ENCODE measurements around the gene LARGE1.

LARGE1 gene

DNA sequence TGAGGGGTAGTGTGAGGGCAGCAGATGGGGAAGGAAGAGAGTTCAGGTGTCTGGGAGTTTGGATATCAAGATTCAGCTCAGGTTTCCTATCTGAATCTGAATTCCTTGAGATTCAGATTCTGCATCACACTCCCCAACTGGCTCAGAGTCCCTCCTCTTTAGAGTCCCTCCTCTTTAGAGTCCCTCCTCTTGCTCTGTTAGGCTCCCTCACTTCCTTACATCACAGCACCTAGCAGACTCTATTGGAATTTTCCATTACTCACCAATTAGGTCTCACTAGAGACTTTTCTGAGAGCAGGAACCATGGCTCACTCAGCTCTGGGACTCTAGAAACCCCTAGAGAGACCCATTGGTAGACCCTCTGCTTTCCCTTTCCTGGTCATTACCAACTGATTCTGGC, 558.7 kb downstream of the LARGE1 start:
- DNase-seq: no peak
- Histone ChIP-seq H3K9me3 (ENCODE audit: control extremely low read depth in 1 of 5, control insufficient read depth in 4 of 5, insufficient read depth in 2 of 5, low read depth in 1 of 5, low read length in 4 of 5) (no peaks in the 10 kb centered on the region), H3K4me1 (ENCODE audit: control extremely low read depth in 1 of 4, control insufficient read depth in 4 of 4, insufficient read depth in 4 of 4, low read length in 3 of 4) (no peaks in the 10 kb centered on the region), H3K36me3 (ENCODE audit: control insufficient read depth in 4 of 4, insufficient read depth in 4 of 4, low read length in 3 of 4) (no peaks in the 10 kb centered on the region), H3K27ac (ENCODE audit: insufficient read depth in 1 of 2, low read depth in 1 of 2, low read length in 2 of 2, poor library complexity in 1 of 2, severe bottlenecking in 2 of 2) (no peak overlapping the region), H3K27me3 (replicated peaks in 2 of 5; ENCODE audit: control insufficient read depth in 4 of 5, insufficient read depth in 5 of 5, low read length in 4 of 5) (no peaks in the 10 kb centered on the region), H3K4me3 (ENCODE audit: control insufficient read depth in 1 of 7, extremely low read depth in 1 of 7, insufficient read depth in 4 of 7, low read depth in 2 of 7, low read length in 6 of 7) (no peak overlapping the region)
- CTCF ChIA-PET: no interaction called here
- POLR2A ChIA-PET: no interaction called here

- ChIA-PET POLR2A (no interaction called here), CTCF (no interaction called here)
- no peaks in the 10 kb centered on the region for H3K4me1 ChIP-seq (ENCODE audit: control extremely low read depth in 1 of 4, control insufficient read depth in 4 of 4, insufficient read depth in 4 of 4, low read length in 3 of 4)
- no peaks in the 10 kb centered on the region for H3K27me3 ChIP-seq (replicated peaks in 2 of 5; ENCODE audit: control insufficient read depth in 4 of 5, insufficient read depth in 5 of 5, low read length in 4 of 5)
- 95% methylated on average over 3 of the region's 4 CpGs for WGBS (ENCODE audit: insufficient coverage)
- no peaks in the 10 kb centered on the region for H3K9me3 ChIP-seq (ENCODE audit: control extremely low read depth in 1 of 5, control insufficient read depth in 4 of 5, insufficient read depth in 2 of 5, low read depth in 1 of 5, low read length in 4 of 5)
- H3K4me3 ChIP-seq (ENCODE audit: control insufficient read depth in 1 of 7, extremely low read depth in 1 of 7, insufficient read depth in 4 of 7, low read depth in 2 of 7, low read length in 6 of 7): no peak overlapping the region
- H3K36me3 ChIP-seq (ENCODE audit: control insufficient read depth in 4 of 4, insufficient read depth in 4 of 4, low read length in 3 of 4): no peaks in the 10 kb centered on the region
- no peak for DNase-seq
- no peak overlapping the region for H3K27ac ChIP-seq (ENCODE audit: insufficient read depth in 1 of 2, low read depth in 1 of 2, low read length in 2 of 2, poor library complexity in 1 of 2, severe bottlenecking in 2 of 2)
These were observed 562.3 kb downstream of the LARGE1 start for GRCh38 chr22:33357981-33358399.

DNA sequence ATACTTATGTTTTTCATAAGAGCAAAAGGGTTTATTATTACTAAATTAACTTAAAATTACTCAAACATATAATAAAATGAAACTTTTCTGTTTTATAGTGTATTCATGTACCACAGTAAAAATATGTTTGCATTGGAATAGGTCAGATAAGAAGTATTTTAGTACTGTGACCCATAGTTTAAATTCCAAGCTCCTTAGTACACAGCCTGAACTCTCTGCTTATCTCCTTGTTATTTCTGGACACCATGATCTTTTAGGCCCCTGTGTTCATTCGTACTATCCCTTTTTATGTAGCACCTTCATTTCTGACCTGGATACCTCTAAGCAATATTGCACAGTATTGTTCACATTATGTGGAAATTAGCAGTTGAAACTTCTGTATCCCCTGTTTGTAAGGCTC, 565.3 kb downstream of the LARGE1 start:
- POLR2A ChIA-PET: no interaction called here
- Histone ChIP-seq H3K9me3 (ENCODE audit: control extremely low read depth in 1 of 5, control insufficient read depth in 4 of 5, insufficient read depth in 2 of 5, low read depth in 1 of 5, low read length in 4 of 5) (peaks cover 0 to 6% (median 0%) of the 10 kb centered on the region in 5 experiments), H3K27me3 (replicated peaks in 2 of 5; ENCODE audit: control insufficient read depth in 4 of 5, insufficient read depth in 5 of 5, low read length in 4 of 5) (no peaks in the 10 kb centered on the region), H3K4me1 (ENCODE audit: control extremely low read depth in 1 of 4, control insufficient read depth in 4 of 4, insufficient read depth in 4 of 4, low read length in 3 of 4) (no peaks in the 10 kb centered on the region), H3K4me3 (ENCODE audit: control insufficient read depth in 1 of 7, extremely low read depth in 1 of 7, insufficient read depth in 4 of 7, low read depth in 2 of 7, low read length in 6 of 7) (no peak overlapping the region), H3K27ac (ENCODE audit: insufficient read depth in 1 of 2, low read depth in 1 of 2, low read length in 2 of 2, poor library complexity in 1 of 2, severe bottlenecking in 2 of 2) (no peak overlapping the region), H3K36me3 (ENCODE audit: control insufficient read depth in 4 of 4, insufficient read depth in 4 of 4, low read length in 3 of 4) (no peaks in the 10 kb centered on the region)
- no peak for DNase-seq
- CTCF ChIA-PET: no interaction called here
- WGBS (ENCODE audit: insufficient coverage): 100% methylated on average over 1 of the region's 1 CpG

GRCh38 chr22:33353502-33353901, 566.8 kb downstream of the LARGE1 start:
- WGBS (ENCODE audit: insufficient coverage): 100% methylated on average over 4 of the region's 4 CpGs
- Histone ChIP-seq H3K27me3 (replicated peaks in 2 of 5; ENCODE audit: control insufficient read depth in 4 of 5, insufficient read depth in 5 of 5, low read length in 4 of 5) (no peaks in the 10 kb centered on the region), H3K4me1 (ENCODE audit: control extremely low read depth in 1 of 4, control insufficient read depth in 4 of 4, insufficient read depth in 4 of 4, low read length in 3 of 4) (no peaks in the 10 kb centered on the region), H3K27ac (ENCODE audit: insufficient read depth in 1 of 2, low read depth in 1 of 2, low read length in 2 of 2, poor library complexity in 1 of 2, severe bottlenecking in 2 of 2) (no peak overlapping the region), H3K36me3 (ENCODE audit: control insufficient read depth in 4 of 4, insufficient read depth in 4 of 4, low read length in 3 of 4) (no peaks in the 10 kb centered on the region), H3K4me3 (ENCODE audit: control insufficient read depth in 1 of 7, extremely low read depth in 1 of 7, insufficient read depth in 4 of 7, low read depth in 2 of 7, low read length in 6 of 7) (no peak overlapping the region), H3K9me3 (ENCODE audit: control extremely low read depth in 1 of 5, control insufficient read depth in 4 of 5, insufficient read depth in 2 of 5, low read depth in 1 of 5, low read length in 4 of 5) (peaks cover 0 to 10% (median 0%) of the 10 kb centered on the region in 5 experiments)
- CTCF ChIA-PET: no interaction called here
- DNase-seq: no peak
- POLR2A ChIA-PET: no interaction called here

DNA sequence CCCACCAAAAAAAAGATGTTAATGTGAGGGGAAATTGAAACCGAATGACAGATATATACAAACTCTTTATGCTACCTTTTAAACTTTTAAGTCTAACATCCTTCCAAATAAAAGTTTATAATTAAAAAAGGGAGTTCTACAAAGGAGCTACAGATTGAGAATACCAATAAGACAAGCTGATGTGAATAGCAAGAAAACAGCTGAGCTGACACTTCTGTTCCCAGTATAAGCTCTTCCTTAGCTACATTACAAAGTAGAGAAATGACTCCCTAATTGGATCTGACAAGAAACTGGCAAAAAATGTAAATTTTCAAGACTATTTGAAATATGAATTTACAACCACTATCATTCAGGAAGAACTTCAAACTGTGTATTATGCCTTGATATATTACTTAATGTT, 567.5 kb downstream of the LARGE1 start:
- no peaks in the 10 kb centered on the region for H3K27me3 ChIP-seq (replicated peaks in 2 of 5; ENCODE audit: control insufficient read depth in 4 of 5, insufficient read depth in 5 of 5, low read length in 4 of 5)
- no peak overlapping the region for H3K4me3 ChIP-seq (ENCODE audit: control insufficient read depth in 1 of 7, extremely low read depth in 1 of 7, insufficient read depth in 4 of 7, low read depth in 2 of 7, low read length in 6 of 7)
- H3K36me3 ChIP-seq (ENCODE audit: control insufficient read depth in 4 of 4, insufficient read depth in 4 of 4, low read length in 3 of 4): no peaks in the 10 kb centered on the region
- peaks cover 0 to 10% (median 0%) of the 10 kb centered on the region in 5 experiments for H3K9me3 ChIP-seq (ENCODE audit: control extremely low read depth in 1 of 5, control insufficient read depth in 4 of 5, insufficient read depth in 2 of 5, low read depth in 1 of 5, low read length in 4 of 5)
- no peak for DNase-seq
- POLR2A ChIA-PET: no interaction called here
- CTCF ChIA-PET: no interaction called here
- WGBS (ENCODE audit: insufficient coverage): no CpG with 5 or more reads among the region's 1 CpG
- H3K4me1 ChIP-seq (ENCODE audit: control extremely low read depth in 1 of 4, control insufficient read depth in 4 of 4, insufficient read depth in 4 of 4, low read length in 3 of 4): no peaks in the 10 kb centered on the region
- H3K27ac ChIP-seq (ENCODE audit: insufficient read depth in 1 of 2, low read depth in 1 of 2, low read length in 2 of 2, poor library complexity in 1 of 2, severe bottlenecking in 2 of 2): no peak overlapping the region

DNA sequence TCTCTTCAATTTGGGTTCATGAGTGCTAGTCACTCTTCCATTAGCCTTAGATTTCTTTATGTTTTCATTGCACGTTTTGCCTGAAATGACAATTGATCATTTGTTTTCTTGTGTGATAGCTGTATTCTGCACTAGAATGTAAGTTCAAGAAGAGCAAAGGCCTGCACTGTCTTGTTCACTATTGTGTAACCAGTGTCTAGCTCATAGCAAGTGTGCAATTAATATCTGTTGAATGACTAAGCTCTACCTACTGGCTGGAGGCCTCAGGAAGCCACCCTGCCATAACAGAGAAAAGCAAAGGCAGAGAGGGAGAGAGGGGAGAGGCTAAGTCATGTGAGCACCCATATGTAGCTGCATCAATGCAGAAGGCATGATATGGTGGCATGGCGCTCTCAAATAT, 569.3 kb downstream of the LARGE1 start:
- WGBS (ENCODE audit: insufficient coverage): 100% methylated on average over 1 of the region's 2 CpGs
- Histone ChIP-seq H3K36me3 (ENCODE audit: control insufficient read depth in 4 of 4, insufficient read depth in 4 of 4, low read length in 3 of 4) (no peaks in the 10 kb centered on the region), H3K9me3 (ENCODE audit: control extremely low read depth in 1 of 5, control insufficient read depth in 4 of 5, insufficient read depth in 2 of 5, low read depth in 1 of 5, low read length in 4 of 5) (peaks cover 0 to 10% (median 0%) of the 10 kb centered on the region in 5 experiments), H3K4me1 (ENCODE audit: control extremely low read depth in 1 of 4, control insufficient read depth in 4 of 4, insufficient read depth in 4 of 4, low read length in 3 of 4) (no peaks in the 10 kb centered on the region), H3K27ac (ENCODE audit: insufficient read depth in 1 of 2, low read depth in 1 of 2, low read length in 2 of 2, poor library complexity in 1 of 2, severe bottlenecking in 2 of 2) (no peak overlapping the region), H3K27me3 (replicated peaks in 2 of 5; ENCODE audit: control insufficient read depth in 4 of 5, insufficient read depth in 5 of 5, low read length in 4 of 5) (no peaks in the 10 kb centered on the region), H3K4me3 (ENCODE audit: control insufficient read depth in 1 of 7, extremely low read depth in 1 of 7, insufficient read depth in 4 of 7, low read depth in 2 of 7, low read length in 6 of 7) (no peak overlapping the region)
- POLR2A ChIA-PET: no interaction called here
- no peak for DNase-seq
- CTCF ChIA-PET: no interaction called here

- H3K9me3 ChIP-seq (ENCODE audit: control extremely low read depth in 1 of 5, control insufficient read depth in 4 of 5, insufficient read depth in 2 of 5, low read depth in 1 of 5, low read length in 4 of 5): peaks cover 0 to 10% (median 0%) of the 10 kb centered on the region in 5 experiments
- POLR2A ChIA-PET: no interaction called here
- no peak overlapping the region for H3K4me3 ChIP-seq (ENCODE audit: control insufficient read depth in 1 of 7, extremely low read depth in 1 of 7, insufficient read depth in 4 of 7, low read depth in 2 of 7, low read length in 6 of 7)
- 92% methylated on average over 6 of the region's 8 CpGs for WGBS (ENCODE audit: insufficient coverage)
- CTCF ChIA-PET: no interaction called here
- no peak overlapping the region for H3K27ac ChIP-seq (ENCODE audit: insufficient read depth in 1 of 2, low read depth in 1 of 2, low read length in 2 of 2, poor library complexity in 1 of 2, severe bottlenecking in 2 of 2)
- no peaks in the 10 kb centered on the region for H3K4me1 ChIP-seq (ENCODE audit: control extremely low read depth in 1 of 4, control insufficient read depth in 4 of 4, insufficient read depth in 4 of 4, low read length in 3 of 4)
- no peaks in the 10 kb centered on the region for H3K27me3 ChIP-seq (replicated peaks in 2 of 5; ENCODE audit: control insufficient read depth in 4 of 5, insufficient read depth in 5 of 5, low read length in 4 of 5)
- no peak for DNase-seq
- H3K36me3 ChIP-seq (ENCODE audit: control insufficient read depth in 4 of 4, insufficient read depth in 4 of 4, low read length in 3 of 4): no peaks in the 10 kb centered on the region
These were observed 569.8 kb downstream of the LARGE1 start for GRCh38 chr22:33350491-33350890.
